Measurements from ENCODE around the gene CHRNB2. TPM values are rescaled to one million over a fixed set of nuclear protein-coding genes. Genes with fewer than 3 reads are reported as not detected.

The CHRNB2 gene
- total and polyA plus RNA-seq, 2 donors (not counting 3 experiments of a cell fraction or from before 2014, with no cell fraction given), result not detected

- Histone ChIP-seq H4K20me1 (replicated peaks; ENCODE audit: control insufficient read depth, extremely low read depth, insufficient read depth, low read length) (no peaks in the 10 kb centered on the region), H3K4me1 (ENCODE audit: control insufficient read depth, extremely low read depth, insufficient read depth, low read length) (peaks cover 6% of the 10 kb centered on the region), H3K4me3 (replicated peaks in 1 of 3; ENCODE audit: insufficient read depth in 1 of 3, low read depth in 1 of 3, low read length in 3 of 3) (no peak overlapping the region), H3K27me3 (ENCODE audit: control insufficient read depth in 2 of 2, insufficient read depth in 2 of 2, low read length in 2 of 2) (no peaks in the 10 kb centered on the region), H3K79me2 (ENCODE audit: control insufficient read depth, insufficient read depth, low read length) (peaks cover 59% of the 10 kb centered on the region), H3K36me3 (ENCODE audit: control insufficient read depth in 2 of 2, extremely low read depth in 1 of 2, insufficient read depth in 2 of 2, low read length in 2 of 2) (no peaks in the 10 kb centered on the region), H3K9me3 (replicated peaks; ENCODE audit: control insufficient read depth, insufficient read depth, low read length) (no peaks in the 10 kb centered on the region), H2AFZ (ENCODE audit: low read depth, low read length) (no peak overlapping the region), H3K27ac (ENCODE audit: insufficient read depth, low read depth, low read length) (no peak overlapping the region), H3K9ac (replicated peaks; ENCODE audit: extremely low read depth, insufficient read depth, low read length) (no peak overlapping the region), H3K9me1 (replicated peaks; ENCODE audit: control insufficient read depth, extremely low read depth, insufficient read depth, low read length) (no peaks in the 10 kb centered on the region), H3K4me2 (ENCODE audit: insufficient read depth, low read length) (no peak overlapping the region)
- dilution Hi-C loops (cut with MboI; ENCODE audit: extremely low pct_ligation_motif_present, low sequenced_read_pairs) (no loop called here), intact Hi-C loops (cut with micrococcal nuclease) (no loop called here)
- no peak for TF ChIP-seq MYC (IDR thresholded peaks at IDR 0.05; ENCODE audit: low read depth, low read length)
- no peak for TF ChIP-seq MAX (IDR thresholded peaks at IDR 0.05; ENCODE audit: insufficient read depth, insufficient read length)
- TF ChIP-seq GATA2 (IDR thresholded peaks at IDR 0.05; ENCODE audit: insufficient read depth, insufficient read length, low read depth, low read length), result no peak
- TF ChIP-seq POLR2AphosphoS5 (IDR thresholded peaks at IDR 0.05; ENCODE audit: insufficient read depth, low read depth, low read length), result no peak
- no peak for TF ChIP-seq CTCF (IDR thresholded peaks at IDR 0.05; ENCODE audit: extremely low read depth in 1 of 2, insufficient read depth in 1 of 2, low read depth in 1 of 2, low read length in 2 of 2)
- no peak for TF ChIP-seq FOS (IDR thresholded peaks at IDR 0.05; ENCODE audit: borderline replicate concordance, insufficient read depth, low read length)
- TF ChIP-seq EZH2 (IDR thresholded peaks at IDR 0.05; ENCODE audit: borderline replicate concordance, low read depth, low read length, severe bottlenecking), result no peak
- TF ChIP-seq POLR2A (IDR thresholded peaks at IDR 0.05; ENCODE audit: low read depth, low read length), result no peak
- no peak for TF ChIP-seq JUN (IDR thresholded peaks at IDR 0.05; ENCODE audit: borderline replicate concordance, insufficient read depth, insufficient read length, low read depth)
- BruUV-seq (replicated peaks), result no TSS peak
- FAIRE-seq (peak; percentile 55), DNase-seq (ENCODE audit: low read depth, low spot score) (no peak)
- CTCF ChIA-PET, result interaction anchor here (0.7 to 1.7 kb wide), 2 partner anchors 11 to 16 kb away, joined by 3 to 4 read pairs; no protein-coding TSS in a partner anchor
- POLR2A ChIA-PET, result no interaction called here
These were observed 43.7 kb downstream of the CHRNB2 start for GRCh38 chr1:154611150-154611862.
